Measurements from ENCODE around the gene OXER1.

DNA sequence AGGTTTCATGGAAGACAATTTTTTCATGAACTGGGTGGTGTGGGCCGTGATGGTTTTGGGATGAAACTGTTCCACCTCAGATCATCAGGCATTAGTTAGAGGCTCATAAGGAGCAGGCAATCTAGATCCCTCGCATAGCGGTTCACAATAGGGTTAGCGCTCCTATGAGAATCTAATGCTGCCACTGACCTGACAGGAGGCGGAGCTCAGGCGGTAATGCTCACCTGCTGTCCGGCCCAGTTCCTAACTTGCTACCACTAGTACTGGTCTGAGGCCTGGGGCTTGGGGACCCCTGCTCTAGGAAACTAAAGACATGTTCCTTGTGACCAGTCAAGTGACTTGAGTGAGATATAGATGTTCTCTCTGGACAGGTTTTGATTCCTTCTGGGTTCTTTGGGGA lies 49.2 kb downstream of the OXER1 start:
- TF ChIP-seq, protein P1, sequence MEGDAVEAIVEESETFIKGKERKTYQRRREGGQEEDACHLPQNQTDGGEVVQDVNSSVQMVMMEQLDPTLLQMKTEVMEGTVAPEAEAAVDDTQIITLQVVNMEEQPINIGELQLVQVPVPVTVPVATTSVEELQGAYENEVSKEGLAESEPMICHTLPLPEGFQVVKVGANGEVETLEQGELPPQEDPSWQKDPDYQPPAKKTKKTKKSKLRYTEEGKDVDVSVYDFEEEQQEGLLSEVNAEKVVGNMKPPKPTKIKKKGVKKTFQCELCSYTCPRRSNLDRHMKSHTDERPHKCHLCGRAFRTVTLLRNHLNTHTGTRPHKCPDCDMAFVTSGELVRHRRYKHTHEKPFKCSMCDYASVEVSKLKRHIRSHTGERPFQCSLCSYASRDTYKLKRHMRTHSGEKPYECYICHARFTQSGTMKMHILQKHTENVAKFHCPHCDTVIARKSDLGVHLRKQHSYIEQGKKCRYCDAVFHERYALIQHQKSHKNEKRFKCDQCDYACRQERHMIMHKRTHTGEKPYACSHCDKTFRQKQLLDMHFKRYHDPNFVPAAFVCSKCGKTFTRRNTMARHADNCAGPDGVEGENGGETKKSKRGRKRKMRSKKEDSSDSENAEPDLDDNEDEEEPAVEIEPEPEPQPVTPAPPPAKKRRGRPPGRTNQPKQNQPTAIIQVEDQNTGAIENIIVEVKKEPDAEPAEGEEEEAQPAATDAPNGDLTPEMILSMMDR (tag by site-specific recombination; IDR thresholded peaks at IDR 0.05), result no peak
- TF ChIP-seq ZBTB21 (tag by site-specific recombination; IDR thresholded peaks at IDR 0.05) (no peak), OVOL3 (tag by site-specific recombination; IDR thresholded peaks at IDR 0.05) (no peak), TCF7L2 (IDR thresholded peaks at IDR 0.05; ENCODE audit: borderline replicate concordance, low read depth, low read length) (no peak)
- TF ChIP-seq, protein P2, sequence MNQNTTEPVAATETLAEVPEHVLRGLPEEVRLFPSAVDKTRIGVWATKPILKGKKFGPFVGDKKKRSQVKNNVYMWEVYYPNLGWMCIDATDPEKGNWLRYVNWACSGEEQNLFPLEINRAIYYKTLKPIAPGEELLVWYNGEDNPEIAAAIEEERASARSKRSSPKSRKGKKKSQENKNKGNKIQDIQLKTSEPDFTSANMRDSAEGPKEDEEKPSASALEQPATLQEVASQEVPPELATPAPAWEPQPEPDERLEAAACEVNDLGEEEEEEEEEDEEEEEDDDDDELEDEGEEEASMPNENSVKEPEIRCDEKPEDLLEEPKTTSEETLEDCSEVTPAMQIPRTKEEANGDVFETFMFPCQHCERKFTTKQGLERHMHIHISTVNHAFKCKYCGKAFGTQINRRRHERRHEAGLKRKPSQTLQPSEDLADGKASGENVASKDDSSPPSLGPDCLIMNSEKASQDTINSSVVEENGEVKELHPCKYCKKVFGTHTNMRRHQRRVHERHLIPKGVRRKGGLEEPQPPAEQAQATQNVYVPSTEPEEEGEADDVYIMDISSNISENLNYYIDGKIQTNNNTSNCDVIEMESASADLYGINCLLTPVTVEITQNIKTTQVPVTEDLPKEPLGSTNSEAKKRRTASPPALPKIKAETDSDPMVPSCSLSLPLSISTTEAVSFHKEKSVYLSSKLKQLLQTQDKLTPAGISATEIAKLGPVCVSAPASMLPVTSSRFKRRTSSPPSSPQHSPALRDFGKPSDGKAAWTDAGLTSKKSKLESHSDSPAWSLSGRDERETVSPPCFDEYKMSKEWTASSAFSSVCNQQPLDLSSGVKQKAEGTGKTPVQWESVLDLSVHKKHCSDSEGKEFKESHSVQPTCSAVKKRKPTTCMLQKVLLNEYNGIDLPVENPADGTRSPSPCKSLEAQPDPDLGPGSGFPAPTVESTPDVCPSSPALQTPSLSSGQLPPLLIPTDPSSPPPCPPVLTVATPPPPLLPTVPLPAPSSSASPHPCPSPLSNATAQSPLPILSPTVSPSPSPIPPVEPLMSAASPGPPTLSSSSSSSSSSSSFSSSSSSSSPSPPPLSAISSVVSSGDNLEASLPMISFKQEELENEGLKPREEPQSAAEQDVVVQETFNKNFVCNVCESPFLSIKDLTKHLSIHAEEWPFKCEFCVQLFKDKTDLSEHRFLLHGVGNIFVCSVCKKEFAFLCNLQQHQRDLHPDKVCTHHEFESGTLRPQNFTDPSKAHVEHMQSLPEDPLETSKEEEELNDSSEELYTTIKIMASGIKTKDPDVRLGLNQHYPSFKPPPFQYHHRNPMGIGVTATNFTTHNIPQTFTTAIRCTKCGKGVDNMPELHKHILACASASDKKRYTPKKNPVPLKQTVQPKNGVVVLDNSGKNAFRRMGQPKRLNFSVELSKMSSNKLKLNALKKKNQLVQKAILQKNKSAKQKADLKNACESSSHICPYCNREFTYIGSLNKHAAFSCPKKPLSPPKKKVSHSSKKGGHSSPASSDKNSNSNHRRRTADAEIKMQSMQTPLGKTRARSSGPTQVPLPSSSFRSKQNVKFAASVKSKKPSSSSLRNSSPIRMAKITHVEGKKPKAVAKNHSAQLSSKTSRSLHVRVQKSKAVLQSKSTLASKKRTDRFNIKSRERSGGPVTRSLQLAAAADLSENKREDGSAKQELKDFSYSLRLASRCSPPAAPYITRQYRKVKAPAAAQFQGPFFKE (tag by site-specific recombination; IDR thresholded peaks at IDR 0.05; ENCODE audit: borderline replicate concordance), result no peak

All from HEK293 (cell line).